HepG2 (cell line): ENCODE measurements around the gene VSIG8. TPM values are rescaled to one million over a fixed set of nuclear protein-coding genes. Genes with fewer than 3 reads are reported as not detected.

ENCODE experiments used
- ATAC-seq: fragments of 200-7000 bp; cut with Tn5 transposase; 3 replicates; pipeline ENCODE4 v1.9.1; 2020; ENCODE audit warnings: mild to moderate bottlenecking, moderate library complexity
- BruUV-seq: library from RNA; stranded (reverse); fragments of 400-500 nt; replicated peaks from 2 replicates; lab custom pipeline; 2021; lab: Mats Ljungman, UMichigan
- CTCF ChIA-PET: fragments of 300-600 bp; formaldehyde crosslinking; extraction: SDS; loops from one replicate; lab custom pipeline; 2021; ENCODE audit warnings: low total read pairs, inconsistent platforms, low intra/inter-chr PET ratio; lab: Yijun Ruan, JAX
- POLR2A ChIA-PET: fragments of 350-600 bp; sonication (Branson Sonifier 250); formaldehyde crosslinking; loops from one replicate; lab custom pipeline; 2020; ENCODE audit warnings: antibody characterized with exemption, inconsistent platforms; lab: Yijun Ruan, JAX
- DNase-seq: peaks from one replicate; pipeline ENCODE4 v3.0.0-alpha.2; 2015; ENCODE audit warnings: low spot score
- FAIRE-seq: peaks from 3 replicates; lab custom pipeline; 2011; peaks lifted over from hg19 to GRCh38; lab: Jason Lieb, UNC
- H2AFZ ChIP-seq: one replicate; pipeline ENCODE4 v1.6.1; 2011; ENCODE audit warnings: low read length, inconsistent platforms
- H3K27ac ChIP-seq: fragments of 300-600 bp; 3 replicates; pipeline ENCODE4 v1.8.0; 2011; ENCODE audit warnings: mixed run types, mild to moderate bottlenecking, mixed read lengths, low read length, inconsistent platforms; ENCODE audit not compliant: insufficient read depth; ENCODE audit errors: extremely low read length
- H3K27me3 ChIP-seq, 2 experiments: fragments of 200-600 bp in 1 of 2; 2 replicates in 1 of 2; 3 replicates in 1 of 2; pipeline versions ENCODE4 v1.6.0 to v1.8.0; 2011; ENCODE audit warnings: low read length in 2 of 2, mild to moderate bottlenecking in 2 of 2, moderate library complexity in 2 of 2, inconsistent platforms in 1 of 2; ENCODE audit not compliant: insufficient read depth in 2 of 2, control insufficient read depth in 1 of 2
- H3K36me3 ChIP-seq, 2 experiments: fragments of 200-600 bp in 1 of 2; replicated peaks in 1 of 2; 2 replicates in 1 of 2; 3 replicates in 1 of 2; pipeline versions ENCODE4 v1.5.1 to v1.8.0; 2011; ENCODE audit warnings: low read length in 2 of 2, inconsistent platforms in 1 of 2; ENCODE audit not compliant: insufficient read depth in 2 of 2, control insufficient read depth in 1 of 2
- H3K4me1 ChIP-seq: 2 replicates; pipeline ENCODE4 v1.5.1; 2012; ENCODE audit warnings: low read length, inconsistent platforms; ENCODE audit not compliant: insufficient read depth
- H3K4me2 ChIP-seq: 2 replicates; pipeline ENCODE4 v1.6.0; 2011; ENCODE audit warnings: low read depth, low read length, inconsistent platforms
- H3K4me3 ChIP-seq, 3 experiments: fragments of 200-600 bp in 1 of 3; sonication (generic), shearing (Covaris generic) in 1 of 3; replicated peaks in 1 of 3; 2 replicates each; pipeline ENCODE4 v1.5.1; 2011 to 2016; ENCODE audit warnings: low read length in 3 of 3, inconsistent platforms in 2 of 3, low read depth in 2 of 3, mild to moderate bottlenecking in 2 of 3, control low read depth in 1 of 3, mixed read lengths in 1 of 3; ENCODE audit not compliant: insufficient read depth in 1 of 3
- H3K79me2 ChIP-seq: one replicate; pipeline ENCODE4 v1.6.1; 2011; ENCODE audit warnings: low read length, inconsistent platforms; ENCODE audit not compliant: insufficient read depth
- H3K9ac ChIP-seq: 2 replicates; pipeline ENCODE4 v1.6.0; 2011; ENCODE audit warnings: mild to moderate bottlenecking, low read depth, low read length, inconsistent platforms; ENCODE audit not compliant: insufficient read depth
- H3K9me3 ChIP-seq: 2 replicates; pipeline ENCODE4 v1.5.1; 2012; ENCODE audit warnings: mild to moderate bottlenecking, low read length
- H4K20me1 ChIP-seq: 2 replicates; pipeline ENCODE4 v1.6.0; 2011; ENCODE audit warnings: inconsistent platforms, mild to moderate bottlenecking, low read length, moderate library complexity; ENCODE audit not compliant: insufficient read depth
- CREB1 ChIP-seq, 2 experiments: fragments of 450-650 bp in 1 of 2; IDR thresholded peaks; 2 replicates each; pipeline ENCODE4 v1.6.1; 2016 to 2017; ENCODE audit warnings: control low read depth in 1 of 2, mild to moderate bottlenecking in 1 of 2, missing compliant biosample characterization in 1 of 2, missing genetic modification characterization in 1 of 2
- ELF4 ChIP-seq: sonication (generic); formaldehyde crosslinking; IDR thresholded peaks from 2 replicates; pipeline ENCODE4 v1.5.0; 2020; ENCODE audit warnings: missing genetic modification reagents, mild to moderate bottlenecking, moderate library complexity, borderline replicate concordance
- POLR2G ChIP-seq: fragments of 200-400 bp; formaldehyde crosslinking; IDR thresholded peaks from 2 replicates; pipeline ENCODE4 v1.6.1; 2018; ENCODE audit warnings: mild to moderate bottlenecking, low read depth, low read length, moderate library complexity
- PRMT3 ChIP-seq: sonication (generic); formaldehyde crosslinking; IDR thresholded peaks from 2 replicates; pipeline ENCODE4 v1.8.1; 2022; ENCODE audit warnings: low read depth, mild to moderate bottlenecking, moderate library complexity, missing genetic modification reagents, borderline replicate concordance
- SNAPC2 ChIP-seq: sonication (generic); formaldehyde crosslinking; IDR thresholded peaks from 2 replicates; pipeline ENCODE4 v1.8.1; 2022; ENCODE audit warnings: mild to moderate bottlenecking, missing genetic modification reagents
- TBX2 ChIP-seq: sonication (generic); formaldehyde crosslinking; IDR thresholded peaks from 2 replicates; pipeline ENCODE4 v1.5.0; 2020; ENCODE audit warnings: missing genetic modification reagents, mild to moderate bottlenecking, borderline replicate concordance
- ZFY ChIP-seq: sonication (generic); formaldehyde crosslinking; IDR thresholded peaks from 2 replicates; pipeline ENCODE4 v1.4.0; 2020; ENCODE audit warnings: missing genetic modification reagents
- ZNF274 ChIP-seq: sonication (generic); formaldehyde crosslinking; IDR thresholded peaks from 2 replicates; pipeline ENCODE4 v1.5.1; 2020; ENCODE audit warnings: mild to moderate bottlenecking, missing genetic modification reagents
- ZNF276 ChIP-seq: sonication (generic); formaldehyde crosslinking; IDR thresholded peaks from 2 replicates; pipeline ENCODE4 v1.4.0; 2020; ENCODE audit warnings: mild to moderate bottlenecking, low read depth, missing genetic modification reagents
- ZNF557 ChIP-seq: sonication (generic); formaldehyde crosslinking; IDR thresholded peaks from 2 replicates; pipeline ENCODE4 v1.4.0; 2020; ENCODE audit warnings: missing genetic modification reagents
- ZNF607 ChIP-seq: sonication (generic); formaldehyde crosslinking; IDR thresholded peaks from 2 replicates; pipeline ENCODE4 v1.5.1; 2020; ENCODE audit warnings: missing genetic modification reagents, mild to moderate bottlenecking, borderline replicate concordance
- WGBS: methylation state at CpG from one replicate; pipeline ENCODE4 v1.1.6; 2017; ENCODE audit warnings: low lambda C conversion rate; 5-methylcytosine and 5-hydroxymethylcytosine counted together
- in situ Hi-C: cut with HindIII; loops from 2 replicates; pipeline ENCODE4 v1.10.0; 2017; ENCODE audit warnings: low pct_unique_long_range_greater_than_20kb; ENCODE audit not compliant: extremely low pct_ligation_motif_present
- intact Hi-C: fragments of 100-400 bp; cut with micrococcal nuclease; formaldehyde crosslinking; loops from one replicate; pipeline ENCODE4 v1.10.0; 2022; ENCODE audit not compliant: unreplicated experiment
- polyA plus RNA-seq, 8 experiments: library from polyadenylated mRNA; depleted of rRNA in 3 of 8; stranded (reverse) in 7 of 8; unstranded in 1 of 8; fragments of >200 nt; fragmentation: Illumina TruSeq in 4 of 8; extraction: Trizol in 4 of 8; gene quantifications; 2 replicates each; pipeline versions ENCODE4 v1.2.1 to v1.2.3, GENCODE V29; 2011 to 2016; ENCODE audit warnings: low read depth in 4 of 8, missing spikeins in 1 of 8, mixed read lengths in 1 of 8; ENCODE audit not compliant: insufficient read depth in 1 of 8
- total RNA-seq, 5 experiments: library from RNA; depleted of rRNA; stranded (reverse); fragments of >200 nt; fragmentation: Illumina TruSeq; extraction: Trizol; gene quantifications; 2 replicates each; pipeline ENCODE4 v1.2.3, GENCODE V29; 2016; ENCODE audit warnings: low read depth in 1 of 5
- TF ChIP-seq, protein P1 (sequence below): fragments of 450-650 bp; IDR thresholded peaks from 2 replicates; pipeline ENCODE4 v1.6.1; 2016

The VSIG8 gene
- total and polyA plus RNA-seq, 2 of the 13 experiments (the other 11 are each of a cell fraction or from before 2014, with no cell fraction given), result not detected

DNA sequence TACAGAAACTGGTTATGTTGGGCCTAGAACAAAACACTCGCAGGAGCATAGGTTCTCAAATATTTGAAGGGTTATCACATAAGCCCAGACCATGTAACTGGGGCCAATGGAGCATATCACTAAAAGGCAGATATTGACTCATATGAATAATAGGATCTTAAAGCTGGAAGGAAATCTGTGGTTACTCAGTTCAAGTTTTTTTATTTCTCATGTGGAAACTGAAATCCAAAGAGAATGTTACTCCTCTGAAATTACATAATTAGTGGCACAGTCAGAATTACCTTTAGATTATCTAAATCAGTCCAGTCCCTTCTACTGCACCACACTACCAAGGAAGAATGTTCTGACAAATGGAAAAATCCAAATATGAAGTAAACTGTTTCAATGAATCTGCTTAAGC lies 23.7 kb downstream of the VSIG8 start:
- Histone ChIP-seq H4K20me1 (no peaks in the 10 kb centered on the region), H3K27ac (no peak overlapping the region), H3K4me2 (no peak overlapping the region), H3K27me3 (peaks cover 0 to 2% of the 10 kb centered on the region in 2 experiments; a peak in 2 of 5 replicates), H2AFZ (no peak overlapping the region), H3K9me3 (no peaks in the 10 kb centered on the region), H3K9ac (no peak overlapping the region), H3K79me2 (no peaks in the 10 kb centered on the region), H3K4me1 (no peaks in the 10 kb centered on the region), H3K36me3 (no peaks in the 10 kb centered on the region)
- FAIRE-seq (no peak), DNase-seq (no peak)
- in situ Hi-C loops, result no loop called here
- no TSS peak for BruUV-seq
- ChIA-PET POLR2A (no interaction called here), CTCF (no interaction called here)
- 90% methylated on average over 1 of the region's 1 CpG for WGBS
- intact Hi-C loops, result no loop called here
- TF ChIP-seq ELF4 (CRISPR knock-in tag) (no peak), ZFY (CRISPR knock-in tag) (no peak), ZNF557 (CRISPR knock-in tag) (no peak), PRMT3 (CRISPR knock-in tag) (no peak), CREB1 (IDR thresholded peaks at IDR 0.05) (no peak), CREB1 (CRISPR knock-in tag; IDR thresholded peaks at IDR 0.05) (no peak), TBX2 (no peak), ZNF607 (CRISPR knock-in tag) (no peak), POLR2G (no peak), SNAPC2 (CRISPR knock-in tag) (no peak), ZNF274 (no peak), ZNF276 (CRISPR knock-in tag) (no peak)
- TF ChIP-seq, protein P1, sequence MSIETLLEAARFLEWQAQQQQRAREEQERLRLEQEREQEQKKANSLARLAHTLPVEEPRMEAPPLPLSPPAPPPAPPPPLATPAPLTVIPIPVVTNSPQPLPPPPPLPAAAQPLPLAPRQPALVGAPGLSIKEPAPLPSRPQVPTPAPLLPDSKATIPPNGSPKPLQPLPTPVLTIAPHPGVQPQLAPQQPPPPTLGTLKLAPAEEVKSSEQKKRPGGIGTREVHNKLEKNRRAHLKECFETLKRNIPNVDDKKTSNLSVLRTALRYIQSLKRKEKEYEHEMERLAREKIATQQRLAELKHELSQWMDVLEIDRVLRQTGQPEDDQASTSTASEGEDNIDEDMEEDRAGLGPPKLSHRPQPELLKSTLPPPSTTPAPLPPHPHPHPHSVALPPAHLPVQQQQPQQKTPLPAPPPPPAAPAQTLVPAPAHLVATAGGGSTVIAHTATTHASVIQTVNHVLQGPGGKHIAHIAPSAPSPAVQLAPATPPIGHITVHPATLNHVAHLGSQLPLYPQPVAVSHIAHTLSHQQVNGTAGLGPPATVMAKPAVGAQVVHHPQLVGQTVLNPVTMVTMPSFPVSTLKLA, result no peak
- TF ChIP-seq, all 625 proteins: peak for 0
- ATAC-seq, result no peak
- no peak overlapping the region for H3K4me3 ChIP-seq
